A549 (cell line): Measurements from ENCODE around the gene ADRA2A. TPM values are rescaled to one million over a fixed set of nuclear protein-coding genes. Genes with fewer than 3 reads are reported as not detected.

ENCODE experiments used
- ATAC-seq, 2 experiments: fragments of 200-7000 bp in 1 of 2; fragments of >200 bp in 1 of 2; cut with Nextera tagmentation in 1 of 2; cut with Tn5 transposase in 1 of 2; 3 replicates each; pipeline versions ENCODE4 v1.8.0 to v1.9.1; 2018 to 2020; ENCODE audit warnings: mild to moderate bottlenecking in 1 of 2, moderate library complexity in 1 of 2
- CTCF ChIA-PET: fragments of 300-600 bp; sonication (Branson Sonifier 250); formaldehyde crosslinking; extraction: SDS; loops from one replicate; lab custom pipeline; 2021; ENCODE audit warnings: antibody characterized with exemption, inconsistent platforms; lab: Yijun Ruan, JAX
- POLR2A ChIA-PET: fragments of 350-600 bp; formaldehyde crosslinking; extraction: SDS; loops from one replicate; lab custom pipeline; 2021; ENCODE audit warnings: antibody characterized with exemption, inconsistent platforms; lab: Yijun Ruan, JAX
- DNase-seq, 2 experiments: peaks; one replicate each; pipeline versions ENCODE4 v3.0.0 to v3.0.0-alpha.2; 2011 to 2016; ENCODE audit warnings: low read depth in 1 of 2, low spot score in 1 of 2
- FAIRE-seq: peaks from 2 replicates; lab custom pipeline; 2011; peaks lifted over from hg19 to GRCh38; lab: Jason Lieb, UNC
- H3K27ac ChIP-seq, 2 experiments: fragments of >200 bp; sonication (Bioruptor Twin); formaldehyde crosslinking; 3 replicates each; pipeline ENCODE4 v1.5.1; 2016 to 2017
- H3K4me1 ChIP-seq: fragments of >200 bp; sonication (Bioruptor Twin); formaldehyde crosslinking; 3 replicates; pipeline ENCODE4 v1.6.1; 2016
- H3K4me2 ChIP-seq: fragments of >200 bp; sonication (Bioruptor Twin); formaldehyde crosslinking; 3 replicates; pipeline ENCODE4 v1.6.1; 2016
- H3K4me3 ChIP-seq: fragments of >200 bp; sonication (Bioruptor Twin); formaldehyde crosslinking; 3 replicates; pipeline ENCODE4 v1.5.1; 2016
- H3K9me3 ChIP-seq: fragments of >200 bp; sonication (Bioruptor Twin); formaldehyde crosslinking; 3 replicates; pipeline ENCODE4 v1.6.1; 2016
- BHLHE40 ChIP-seq: IDR thresholded peaks from 2 replicates; pipeline ENCODE4 v1.6.1; 2012; ENCODE audit warnings: low read depth, low read length, inconsistent platforms
- CEBPB ChIP-seq, 2 experiments: fragments of >200 bp in 1 of 2; sonication (Bioruptor Twin) in 1 of 2; formaldehyde crosslinking in 1 of 2; IDR thresholded peaks; 2 replicates each; pipeline ENCODE4 v1.6.1; 2012 to 2016
- CTCF ChIP-seq: fragments of >200 bp; sonication (Bioruptor Twin); formaldehyde crosslinking; IDR thresholded peaks from 3 replicates; pipeline ENCODE4 v1.5.1; 2016
- EHMT2 ChIP-seq: fragments of 200-600 bp; sonication (generic); IDR thresholded peaks from 2 replicates; pipeline ENCODE4 v1.6.1; 2016; ENCODE audit warnings: antibody characterized with exemption, low read depth, mild to moderate bottlenecking, moderate library complexity
- ESRRA ChIP-seq: fragments of 150-350 bp; IDR thresholded peaks from 2 replicates; pipeline ENCODE4 v1.6.1; 2014; ENCODE audit warnings: mild to moderate bottlenecking, low read length, borderline replicate concordance
- FOSB ChIP-seq: fragments of 250-450 bp; sonication (Bioruptor Pico); IDR thresholded peaks from 2 replicates; pipeline ENCODE4 v1.5.0; 2020; ENCODE audit warnings: mild to moderate bottlenecking, moderate library complexity
- HES2 ChIP-seq: fragments of >200 bp; sonication (Bioruptor Twin); formaldehyde crosslinking; IDR thresholded peaks from 2 replicates; pipeline ENCODE4 v1.6.1; 2016
- HEYL ChIP-seq: fragments of 250-450 bp; sonication (Bioruptor Pico); IDR thresholded peaks from 2 replicates; pipeline ENCODE4 v1.8.0; 2021; ENCODE audit warnings: mild to moderate bottlenecking, moderate library complexity
- HMGXB4 ChIP-seq: fragments of 250-450 bp; sonication (Bioruptor Pico); IDR thresholded peaks from 2 replicates; pipeline ENCODE4 v1.5.0; 2021; ENCODE audit warnings: mild to moderate bottlenecking, moderate library complexity, borderline replicate concordance
- HOXA7 ChIP-seq: fragments of 250-450 bp; sonication (Bioruptor Pico); IDR thresholded peaks from 2 replicates; pipeline ENCODE4 v1.5.0; 2020; ENCODE audit warnings: mild to moderate bottlenecking, moderate library complexity
- HOXB5 ChIP-seq: fragments of 250-450 bp; sonication (Bioruptor Pico); IDR thresholded peaks from 2 replicates; pipeline ENCODE4 v1.5.0; 2020; ENCODE audit warnings: mild to moderate bottlenecking, moderate library complexity
- JUNB ChIP-seq: fragments of >200 bp; sonication (Bioruptor Twin); formaldehyde crosslinking; IDR thresholded peaks from 2 replicates; pipeline ENCODE4 v1.6.1; 2016
- KDM5A ChIP-seq: fragments of 200-600 bp; sonication (generic); IDR thresholded peaks from 2 replicates; pipeline ENCODE4 v1.6.1; 2016; ENCODE audit warnings: antibody characterized with exemption, mild to moderate bottlenecking
- NFE2L2 ChIP-seq: fragments of 150-350 bp; conservative IDR thresholded peaks from 2 replicates; pipeline ENCODE4 v1.6.1; 2014; ENCODE audit warnings: low read length
- NPAS2 ChIP-seq: fragments of 250-450 bp; sonication (Bioruptor Pico); IDR thresholded peaks from 2 replicates; pipeline ENCODE4 v1.8.0; 2022; ENCODE audit warnings: mild to moderate bottlenecking, moderate library complexity, borderline replicate concordance
- NR3C1 ChIP-seq: fragments of >200 bp; sonication (Bioruptor Twin); formaldehyde crosslinking; IDR thresholded peaks from 3 replicates; pipeline ENCODE4 v1.6.1; 2017
- PBX3 ChIP-seq: IDR thresholded peaks from 2 replicates; pipeline ENCODE4 v1.6.1; 2012
- POLR2A ChIP-seq: IDR thresholded peaks from 2 replicates; pipeline ENCODE4 v1.6.1; 2012; ENCODE audit warnings: mild to moderate bottlenecking, low read length
- RARB ChIP-seq: fragments of 250-450 bp; sonication (Bioruptor Pico); IDR thresholded peaks from 2 replicates; pipeline ENCODE4 v1.8.0; 2021; ENCODE audit warnings: mild to moderate bottlenecking, moderate library complexity
- RCOR1 ChIP-seq: fragments of 150-350 bp; IDR thresholded peaks from 2 replicates; pipeline ENCODE4 v1.6.1; 2014; ENCODE audit warnings: antibody characterized with exemption, low read length, low read depth
- REST ChIP-seq: fragments of 200-600 bp; sonication (generic); IDR thresholded peaks from 2 replicates; pipeline ENCODE4 v1.6.1; 2016; ENCODE audit warnings: antibody characterized with exemption, mild to moderate bottlenecking, moderate library complexity
- TFCP2L1 ChIP-seq: fragments of 250-450 bp; sonication (Bioruptor Pico); IDR thresholded peaks from 2 replicates; pipeline ENCODE4 v1.5.0; 2021; ENCODE audit warnings: mild to moderate bottlenecking
- TP53 ChIP-seq: fragments of 250-450 bp; sonication (Bioruptor Pico); IDR thresholded peaks from 2 replicates; pipeline ENCODE4 v1.5.0; 2021; ENCODE audit warnings: mild to moderate bottlenecking, moderate library complexity
- ZC3H11A ChIP-seq: fragments of 450-650 bp; IDR thresholded peaks from 2 replicates; pipeline ENCODE4 v1.6.1; 2014; ENCODE audit warnings: antibody characterized with exemption, mild to moderate bottlenecking
- WGBS: methylation state at CpG from one replicate; pipeline ENCODE4 v1.1.6; 2017; ENCODE audit errors: missing lambda C conversion rate; 5-methylcytosine and 5-hydroxymethylcytosine counted together
- polyA plus RNA-seq, 4 experiments: library from polyadenylated mRNA; depleted of rRNA in 3 of 4; stranded (reverse); fragments of >200 nt; fragmentation: RNase III in 1 of 4; extraction: RNeasy Plus Mini Kit Qiagen cat#74134 plus additional on column Dnase treatment in 1 of 4; gene quantifications; 2 replicates in 3 of 4; 3 replicates in 1 of 4; pipeline ENCODE4 v1.2.3, GENCODE V29; 2011 to 2017

The ADRA2A gene
- polyA plus RNA-seq, 2 of the 4 experiments (the other 2 are of a cell fraction): not detected

GRCh38 chr10:111081595-111081994 is 4.8 kb downstream of the ADRA2A start:
- TF ChIP-seq HOXB5 (CRISPR knock-in tag) (no peak), HEYL (CRISPR knock-in tag) (no peak), TP53 (CRISPR knock-in tag) (no peak), EHMT2 (no peak), RCOR1 (no peak), NR3C1 (no peak), TFCP2L1 (no peak)
- 59% methylated on average over 6 of the region's 6 CpGs for WGBS
- CTCF ChIA-PET: no interaction called here

GRCh38 chr10:111082102-111082975 is 5.5 kb downstream of the ADRA2A start:
- DNase-seq (no peak), ATAC-seq (no peak), FAIRE-seq (no peak)
- Histone ChIP-seq H3K4me1 (0 out of 3 replicates have a peak, but pooled peaks cover under 1% of the 10 kb centered on the region), H3K4me2 (no peak overlapping the region), H3K4me3 (no peak overlapping the region), H3K27ac (no peak overlapping the region), H3K9me3 (no peaks in the 10 kb centered on the region)
- TF ChIP-seq HOXB5 (CRISPR knock-in tag) (no peak), ZC3H11A (no peak), NFE2L2 (no peak), HES2 (no peak), KDM5A (no peak), POLR2A (no peak), HMGXB4 (CRISPR knock-in tag) (no peak), CTCF (no peak), CEBPB (IDR thresholded peaks at IDR 0.05) (no peak), BHLHE40 (no peak), JUNB (no peak), ESRRA (no peak), REST (no peak), RARB (CRISPR knock-in tag) (no peak), HOXA7 (CRISPR knock-in tag) (no peak), TP53 (CRISPR knock-in tag) (no peak), PBX3 (no peak), NPAS2 (CRISPR knock-in tag) (no peak), FOSB (CRISPR knock-in tag) (no peak)
- POLR2A ChIA-PET: no interaction called here
- WGBS: 37% methylated on average over 11 of the region's 12 CpGs
- CTCF ChIA-PET: no interaction called here

More at GRCh38 chr10:111081595-111081994, 4.8 kb downstream of the ADRA2A start:
- no peak overlapping the region for H3K27ac ChIP-seq
- POLR2A ChIA-PET: no interaction called here
- H3K9me3 ChIP-seq: no peaks in the 10 kb centered on the region
- no peak for FAIRE-seq
- no peak for ATAC-seq
- no peak for DNase-seq
- H3K4me2 ChIP-seq: no peak overlapping the region
- H3K4me1 ChIP-seq: 0 out of 3 replicates have a peak, but pooled peaks cover 4% of the 10 kb centered on the region
- H3K4me3 ChIP-seq: no peak overlapping the region
